ENCODE measurements around the gene MUC2. TPM values are rescaled to one million over a fixed set of nuclear protein-coding genes. Genes with fewer than 3 reads are reported as not detected.

MUC2 gene
- total and polyA plus RNA-seq, 9 of the 15 experiments (the other 6 are each of a cell fraction or from before 2014, with no cell fraction given) = under 0.01 to 0.18 TPM; not detected in 7

DNA sequence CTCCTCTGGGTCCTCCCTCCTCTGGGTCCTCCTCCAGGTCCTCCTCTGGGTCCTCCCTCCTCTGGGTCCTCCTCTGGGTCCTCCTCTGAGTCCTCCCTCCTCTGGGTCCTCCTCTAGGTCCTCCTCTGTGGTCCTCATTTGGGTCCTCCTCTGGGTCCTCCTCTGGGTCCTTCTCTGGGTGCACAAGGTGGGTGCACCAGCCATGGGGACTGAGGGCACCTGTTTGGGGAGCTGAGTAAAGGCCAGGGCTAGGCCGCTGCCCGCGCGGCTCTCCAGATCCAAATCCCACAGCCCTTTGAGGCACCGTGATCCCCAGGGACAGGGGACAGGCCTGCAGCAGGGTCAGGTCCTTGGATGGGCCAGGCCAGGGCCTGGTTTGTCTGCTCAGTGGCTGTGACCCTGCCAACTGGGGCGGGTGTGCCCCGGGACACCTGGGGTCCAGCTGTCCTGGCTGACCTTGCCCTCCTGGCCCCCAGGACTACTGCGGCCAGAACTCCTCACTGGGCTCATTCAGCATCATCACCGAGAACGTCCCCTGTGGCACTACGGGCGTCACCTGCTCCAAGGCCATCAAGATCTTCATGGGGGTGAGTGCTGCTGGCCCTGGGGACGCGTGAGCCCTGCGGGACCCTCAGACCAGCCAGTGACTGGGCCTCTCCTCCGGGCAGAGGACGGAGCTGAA, 12.7 kb downstream of the MUC2 start:
- no peaks in the 10 kb centered on the region; the same call in 1 of the 2 replicates for H3K9me3 ChIP-seq (replicated peaks; ENCODE audit: control insufficient read depth, insufficient read depth, low read depth, low read length)
- H3K36me3 ChIP-seq (ENCODE audit: control insufficient read depth, insufficient read depth, low read length) = no peaks in the 10 kb centered on the region
- no peak overlapping the region for H3K4me3 ChIP-seq
- H2AFZ ChIP-seq (ENCODE audit: low read depth, low read length) = no peak overlapping the region
- WGBS (ENCODE audit: insufficient coverage, low coverage, missing lambda C conversion rate) = 12% methylated on average over 13 of the region's 17 CpGs
- TF ChIP-seq RFX7 (CRISPR knock-in tag; IDR thresholded peaks at IDR 0.05) = no peak
- TF ChIP-seq, protein P1, sequence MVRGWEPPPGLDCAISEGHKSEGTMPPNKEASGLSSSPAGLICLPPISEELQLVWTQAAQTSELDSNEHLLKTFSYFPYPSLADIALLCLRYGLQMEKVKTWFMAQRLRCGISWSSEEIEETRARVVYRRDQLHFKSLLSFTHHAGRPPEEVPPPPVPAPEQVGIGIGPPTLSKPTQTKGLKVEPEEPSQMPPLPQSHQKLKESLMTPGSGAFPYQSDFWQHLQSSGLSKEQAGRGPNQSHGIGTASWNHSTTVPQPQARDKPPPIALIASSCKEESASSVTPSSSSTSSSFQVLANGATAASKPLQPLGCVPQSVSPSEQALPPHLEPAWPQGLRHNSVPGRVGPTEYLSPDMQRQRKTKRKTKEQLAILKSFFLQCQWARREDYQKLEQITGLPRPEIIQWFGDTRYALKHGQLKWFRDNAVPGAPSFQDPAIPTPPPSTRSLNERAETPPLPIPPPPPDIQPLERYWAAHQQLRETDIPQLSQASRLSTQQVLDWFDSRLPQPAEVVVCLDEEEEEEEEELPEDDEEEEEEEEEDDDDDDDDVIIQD (CRISPR knock-in tag; IDR thresholded peaks at IDR 0.05) = no peak
- TF ChIP-seq ZNF263 (CRISPR knock-in tag; IDR thresholded peaks at IDR 0.05; ENCODE audit: borderline replicate concordance) = peak; percentile 89
- H3K9ac ChIP-seq (ENCODE audit: insufficient read depth in 1 of 2, low read depth in 2 of 2, low read length in 2 of 2) = no peak overlapping the region
- CTCF ChIA-PET (ENCODE audit: low intra/inter-chr PET ratio) = no interaction called here
- in situ Hi-C loops (cut with MboI) (no loop called here), intact Hi-C loops (cut with micrococcal nuclease) (no loop called here)
- no peak overlapping the region for H3K4me2 ChIP-seq (ENCODE audit: insufficient read depth, low read length)
- FAIRE-seq = no peak
- H3K27ac ChIP-seq (ENCODE audit: extremely low read depth, low read depth, low read length) = no peak overlapping the region
- H3K9me1 ChIP-seq (ENCODE audit: control insufficient read depth, insufficient read depth, low read length) = no peaks in the 10 kb centered on the region
- no peaks in the 10 kb centered on the region for H3K79me2 ChIP-seq (ENCODE audit: control insufficient read depth, insufficient read depth, low read length)
- peaks cover 8 to 46% of the 10 kb centered on the region in 2 experiments; a peak in 4 of 5 replicates for H3K27me3 ChIP-seq (ENCODE audit: control insufficient read depth in 2 of 2, insufficient read depth in 2 of 2, low read length in 2 of 2)
- no peak for DNase-seq (ENCODE audit: extremely low read depth in 1 of 4, low spot score in 3 of 4)
- no peaks in the 10 kb centered on the region for H4K20me1 ChIP-seq (replicated peaks; ENCODE audit: control insufficient read depth, insufficient read depth, low read length)
- BruUV-seq (replicated peaks) = no TSS peak
- ATAC-seq = no peak
- H3K4me1 ChIP-seq (replicated peaks in 1 of 2; ENCODE audit: control insufficient read depth in 2 of 2, insufficient read depth in 2 of 2, low read length in 2 of 2) = peaks cover 0 to 40% of the 10 kb centered on the region in 2 experiments; a peak in 2 of 5 replicates
- POLR2A ChIA-PET = no interaction called here
